Thyroid gland (tissue), 4 donors: ENCODE data around the gene PSIP1.

ENCODE experiments used
- POLR2A ChIP-seq, 2 donors: fragments of 450-650 bp; IDR thresholded peaks; one replicate each; pipeline ENCODE4 v1.6.1; 2017; ENCODE audit warnings: antibody characterized with exemption in 2 of 2, mild to moderate bottlenecking in 2 of 2, moderate library complexity in 1 of 2
- TF ChIP-seq, protein P1 (sequence below), 6 experiments: fragments of 200-600 bp in 3 of 6; fragments of 450-650 bp in 3 of 6; sonication (generic) in 3 of 6; IDR thresholded peaks; one replicate each; pipeline ENCODE4 v1.5.1; 2016 to 2019; ENCODE audit warnings: antibody characterized with exemption in 6 of 6, mild to moderate bottlenecking in 2 of 6, inconsistent platforms in 1 of 6, moderate library complexity in 1 of 6

DNA sequence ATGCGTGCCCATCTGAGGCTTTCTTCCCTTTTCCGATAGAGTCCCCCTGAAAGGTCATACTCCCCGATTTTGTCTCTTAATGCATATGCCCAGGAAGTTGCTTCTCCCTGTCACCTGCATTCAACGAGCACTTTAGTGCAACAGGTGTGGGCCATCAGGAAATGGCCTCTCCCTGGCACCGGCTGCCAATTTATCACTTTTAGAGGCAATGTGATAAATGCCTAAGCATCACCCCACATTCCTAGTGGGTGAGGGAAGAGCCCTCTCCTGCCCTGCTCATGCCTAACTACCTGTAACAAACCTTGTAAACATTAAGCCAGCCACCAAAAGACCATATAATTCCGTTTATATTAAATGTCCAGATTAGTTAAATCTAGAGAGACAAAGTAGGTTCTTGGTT lies 89.2 kb downstream of the PSIP1 start:
- TF ChIP-seq, protein P1, sequence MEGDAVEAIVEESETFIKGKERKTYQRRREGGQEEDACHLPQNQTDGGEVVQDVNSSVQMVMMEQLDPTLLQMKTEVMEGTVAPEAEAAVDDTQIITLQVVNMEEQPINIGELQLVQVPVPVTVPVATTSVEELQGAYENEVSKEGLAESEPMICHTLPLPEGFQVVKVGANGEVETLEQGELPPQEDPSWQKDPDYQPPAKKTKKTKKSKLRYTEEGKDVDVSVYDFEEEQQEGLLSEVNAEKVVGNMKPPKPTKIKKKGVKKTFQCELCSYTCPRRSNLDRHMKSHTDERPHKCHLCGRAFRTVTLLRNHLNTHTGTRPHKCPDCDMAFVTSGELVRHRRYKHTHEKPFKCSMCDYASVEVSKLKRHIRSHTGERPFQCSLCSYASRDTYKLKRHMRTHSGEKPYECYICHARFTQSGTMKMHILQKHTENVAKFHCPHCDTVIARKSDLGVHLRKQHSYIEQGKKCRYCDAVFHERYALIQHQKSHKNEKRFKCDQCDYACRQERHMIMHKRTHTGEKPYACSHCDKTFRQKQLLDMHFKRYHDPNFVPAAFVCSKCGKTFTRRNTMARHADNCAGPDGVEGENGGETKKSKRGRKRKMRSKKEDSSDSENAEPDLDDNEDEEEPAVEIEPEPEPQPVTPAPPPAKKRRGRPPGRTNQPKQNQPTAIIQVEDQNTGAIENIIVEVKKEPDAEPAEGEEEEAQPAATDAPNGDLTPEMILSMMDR (IDR thresholded peaks at IDR 0.05) = no peak
- no peak for TF ChIP-seq POLR2A (IDR thresholded peaks at IDR 0.05)
